Measurements from ENCODE around the gene SUDS3.

SUDS3 gene

GRCh38 chr12:118357257-118358007 is 18.9 kb upstream of the SUDS3 start:
- no peak for DNase-seq

DNA sequence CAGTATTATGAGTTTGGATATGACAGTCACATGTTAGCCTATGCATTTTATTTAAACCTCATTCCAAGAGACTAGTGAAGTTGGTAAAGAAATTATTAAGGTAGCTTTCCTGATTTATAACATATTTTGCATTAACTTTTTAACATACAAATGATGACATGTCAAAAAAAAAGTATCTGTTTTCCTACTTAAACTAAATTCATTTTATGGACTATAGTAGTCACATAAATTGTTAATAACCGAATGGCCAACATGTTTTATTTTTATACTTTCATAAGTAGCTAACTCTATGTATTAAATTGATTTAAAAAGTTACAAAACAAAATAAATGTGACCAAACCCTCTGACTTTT is 18.4 kb upstream of the SUDS3 start:
- no peak for DNase-seq

DNA sequence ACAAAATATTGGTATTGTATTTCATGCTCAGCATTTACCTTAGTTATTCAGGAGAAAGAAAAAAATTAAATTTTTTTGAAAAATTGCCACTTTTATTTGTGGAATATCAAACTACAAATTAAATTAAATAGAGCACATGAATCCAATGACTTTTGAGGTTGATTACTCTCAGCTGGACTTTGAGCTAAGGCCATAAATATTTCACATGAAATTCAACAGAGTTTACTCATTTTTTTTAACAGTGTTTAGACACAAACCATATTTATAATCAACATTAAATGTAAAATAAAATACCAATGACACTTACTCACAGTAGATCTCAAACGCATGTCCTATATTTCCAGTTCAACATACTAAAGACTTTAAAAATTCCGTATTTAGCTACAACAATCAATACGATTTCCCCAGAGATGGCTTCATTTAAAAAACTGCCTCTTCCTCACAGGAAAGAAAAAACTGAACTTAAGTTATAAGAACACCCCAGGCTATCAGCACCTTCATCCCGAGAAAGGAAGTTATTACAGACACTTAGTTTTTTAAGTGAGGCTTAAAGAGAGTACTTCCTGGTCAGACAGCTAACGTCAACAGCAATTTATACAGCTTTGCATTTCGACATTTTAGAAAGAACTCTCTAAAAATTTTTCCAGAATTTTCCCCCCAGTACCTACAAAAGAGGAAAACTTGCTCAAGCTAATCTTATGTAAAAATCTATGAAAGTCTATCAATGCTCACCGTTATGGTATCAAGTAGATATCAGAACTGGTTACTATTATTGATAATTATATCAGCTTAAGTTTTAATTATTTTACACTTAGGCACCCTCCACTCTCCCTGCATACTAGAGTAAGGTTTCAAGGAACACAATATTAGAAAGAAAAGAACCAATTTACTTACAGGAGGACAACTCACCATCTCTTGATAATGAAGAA is 17.5 kb upstream of the SUDS3 start:
- no peak for DNase-seq

DNA sequence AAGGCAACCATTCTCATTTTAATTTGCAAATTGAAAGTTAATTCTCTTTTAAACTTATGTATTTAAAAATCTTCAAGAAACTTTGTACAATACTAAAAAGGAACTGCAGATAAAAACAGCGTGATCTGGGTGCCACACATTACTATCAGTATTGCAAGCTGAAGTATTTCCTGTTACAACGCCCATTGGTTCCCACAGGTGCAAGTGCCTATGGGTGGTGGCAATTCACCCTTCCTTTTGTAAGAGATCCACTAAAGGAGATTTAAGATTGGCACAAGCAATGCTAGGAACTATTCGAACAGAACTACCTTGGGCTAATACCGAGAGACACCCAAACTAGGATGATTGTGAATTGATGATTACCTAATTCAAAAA is 16.8 kb upstream of the SUDS3 start:
- DNase-seq, result no peak

DNA sequence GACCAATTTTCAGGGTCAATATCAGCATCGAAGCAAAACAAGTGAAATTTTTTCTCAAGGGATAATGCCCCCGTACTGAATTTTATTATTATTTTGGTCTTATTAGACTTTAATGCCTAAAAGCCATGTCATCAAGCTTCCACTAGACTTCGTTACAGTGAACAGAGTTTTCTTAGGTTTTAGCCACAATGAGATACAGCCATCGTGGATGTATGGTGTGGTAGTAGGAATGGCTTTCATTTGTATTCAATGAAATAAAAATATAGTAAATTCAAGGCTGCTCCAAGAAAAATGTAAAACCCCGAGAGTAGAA is 15.3 kb upstream of the SUDS3 start:
- no peak for DNase-seq

GRCh38 chr12:118361889-118362288 is 14.5 kb upstream of the SUDS3 start:
- no peak for DNase-seq

GRCh38 chr12:118368821-118369220 is 7.5 kb upstream of the SUDS3 start:
- no peak for DNase-seq

DNA sequence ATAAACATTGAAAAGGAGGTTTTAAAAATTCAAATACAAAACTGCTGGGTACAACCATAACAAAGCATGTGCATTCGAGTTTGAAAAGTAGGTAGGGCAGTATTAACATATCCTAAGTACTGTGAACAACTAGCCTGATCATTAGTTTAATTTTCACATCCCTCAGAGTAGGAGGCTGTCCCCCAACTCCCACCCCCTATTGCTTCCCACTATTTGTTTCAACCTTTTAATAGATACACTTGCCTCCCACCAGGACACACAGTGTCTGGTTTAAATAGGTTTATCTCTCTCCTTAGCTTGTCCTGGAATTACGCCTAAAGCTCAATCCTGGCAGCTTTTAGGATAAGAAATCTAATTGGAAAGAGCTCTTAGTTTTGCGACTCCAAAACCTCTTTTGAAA is 5.8 kb upstream of the SUDS3 start:
- DNase-seq, result no peak

GRCh38 chr12:118371321-118372282 is 4.8 kb upstream of the SUDS3 start:
- no peak for DNase-seq

- DNase-seq, result peak; percentile 97
These were observed 3.5 kb upstream of the SUDS3 start, which contains the start of gene TAOK3 for GRCh38 chr12:118372541-118373495. Gene TAOK3, minus strand, starts transcription at chr12:118372907. Its CDS starts 117,340 bp downstream, at chr12:118255567.

DNA sequence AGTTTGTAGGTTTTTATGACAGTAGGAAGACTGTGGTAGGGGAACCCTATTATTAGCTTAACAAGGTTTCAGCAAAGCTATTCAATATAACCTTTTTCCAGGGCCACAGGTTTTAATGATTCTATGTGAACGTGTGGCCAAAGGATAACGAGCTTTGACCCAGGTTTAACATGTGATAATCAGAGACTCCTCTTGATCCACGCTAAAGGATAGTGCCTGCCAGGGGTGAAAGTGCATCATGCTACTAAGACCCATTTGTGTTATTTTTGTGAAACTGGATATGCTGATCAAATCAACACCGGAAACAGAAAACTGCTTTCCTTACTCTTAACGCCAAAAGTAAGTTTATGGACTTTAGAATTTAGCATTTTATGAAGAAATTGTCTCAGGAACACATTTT is 2.7 kb upstream of the SUDS3 start:
- DNase-seq, result no peak

DNA sequence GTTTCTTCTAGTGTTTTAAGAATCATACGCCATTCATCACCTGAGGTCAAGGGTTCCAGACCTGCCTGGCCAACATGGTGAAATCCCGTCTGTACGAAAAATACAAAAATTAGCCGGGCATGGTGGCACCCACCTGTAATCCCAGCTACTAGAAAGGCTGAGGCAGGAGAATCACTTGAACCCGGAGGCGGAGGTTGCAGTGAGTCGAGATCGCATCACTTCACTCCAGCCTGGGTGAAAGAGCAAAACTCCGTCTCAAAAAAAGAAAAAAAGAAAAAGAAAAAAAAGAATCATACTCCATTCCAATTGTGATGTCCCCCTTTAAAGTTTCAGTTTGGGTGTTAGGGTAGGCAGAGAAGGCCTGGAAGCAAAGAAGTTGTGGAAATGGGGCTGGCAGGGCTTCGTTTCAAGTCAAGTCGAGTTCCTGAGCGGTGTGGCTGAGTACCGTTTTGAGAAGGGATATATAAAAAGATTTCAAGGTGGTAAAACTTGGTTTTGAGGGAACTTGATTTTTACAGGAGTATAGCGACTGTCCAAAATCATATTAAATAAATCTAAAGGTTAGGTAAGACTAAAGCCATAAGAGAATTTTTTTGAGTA is 2.1 kb upstream of the SUDS3 start:
- no peak for DNase-seq

DNA sequence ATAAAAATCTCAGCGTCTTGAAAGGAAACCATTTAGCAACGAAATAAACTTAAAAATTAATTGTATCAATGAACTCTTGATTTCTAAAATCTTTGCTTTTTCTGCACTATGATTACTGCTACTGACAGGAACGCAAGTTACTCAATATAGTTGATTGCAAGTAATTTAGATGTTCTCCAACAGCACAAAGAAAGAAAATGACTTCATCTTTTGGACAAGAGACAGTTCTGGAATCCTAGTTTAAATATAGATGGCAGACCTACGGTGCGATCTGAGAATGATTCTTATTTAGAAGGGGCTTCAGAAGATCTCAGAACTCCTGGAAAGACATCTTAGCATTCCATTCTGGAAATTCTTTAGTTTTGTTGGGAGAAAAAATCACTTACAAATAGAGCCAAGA is 1.4 kb upstream of the SUDS3 start:
- DNase-seq, result no peak

DNA sequence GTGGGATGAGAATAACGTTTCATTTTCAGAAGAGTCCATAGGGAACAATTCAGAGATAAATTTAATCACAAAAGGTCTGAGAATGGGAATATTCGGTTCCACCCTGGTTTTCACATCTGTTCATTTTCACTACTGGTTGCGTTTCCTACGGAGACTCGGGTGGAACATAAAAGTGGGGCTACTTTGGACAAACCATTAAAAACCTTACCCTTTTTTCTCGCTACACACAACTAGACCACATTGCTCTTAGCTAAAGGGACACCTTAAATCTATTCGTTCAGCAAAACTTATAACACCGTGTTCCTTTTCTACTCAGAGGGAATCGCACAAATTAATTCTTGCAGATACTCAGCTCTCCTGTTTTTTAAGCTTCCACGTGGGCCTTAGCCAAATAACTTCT is 1.0 kb upstream of the SUDS3 start:
- no peak for DNase-seq

- no peak for DNase-seq
These were observed 897 bp downstream of the SUDS3 start for GRCh38 chr12:118377021-118377883.

- DNase-seq, result peak; percentile 31
These were observed 1.6 kb downstream of the SUDS3 start for GRCh38 chr12:118377884-118378470.

DNA sequence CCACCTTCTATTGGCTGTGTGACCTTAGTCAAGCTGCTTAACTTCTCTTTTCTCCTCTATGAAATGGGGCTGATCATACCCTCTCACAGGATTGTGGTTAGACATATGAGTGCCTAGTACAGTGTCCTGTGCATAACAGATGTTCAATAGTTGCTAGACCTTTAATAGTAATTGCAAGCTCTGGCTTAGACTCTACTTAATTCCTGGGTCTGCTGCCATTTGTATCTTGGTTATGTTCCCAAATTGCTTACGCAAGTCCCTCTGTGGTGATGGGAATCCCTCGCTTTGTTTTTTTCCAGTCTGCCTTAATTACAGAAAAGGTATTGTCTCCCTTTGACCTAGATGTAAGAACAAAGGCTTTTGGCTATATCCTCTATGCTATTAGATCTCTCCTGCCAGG is 15.1 kb downstream of the SUDS3 start:
- DNase-seq, result no peak

DNA sequence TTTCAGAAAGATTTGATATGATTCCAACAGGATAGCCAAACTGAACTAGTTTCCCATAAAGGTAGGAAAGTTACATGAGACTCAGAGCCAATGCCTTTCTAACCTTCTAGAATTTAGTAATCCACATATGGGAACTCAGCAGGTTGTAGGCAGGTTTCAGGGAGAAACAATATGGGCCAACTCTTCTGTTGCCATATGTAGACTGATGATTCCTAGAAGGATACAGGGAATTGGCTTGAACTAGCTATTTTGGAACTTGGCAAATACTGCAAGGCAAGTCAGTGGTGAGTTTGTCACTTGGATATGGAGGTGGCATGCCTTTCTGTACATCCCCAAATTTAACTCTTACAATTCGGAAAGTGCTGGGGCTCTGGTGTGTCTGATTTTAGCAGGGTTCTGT is 15.5 kb downstream of the SUDS3 start:
- no peak for DNase-seq

GRCh38 chr12:118397708-118398440 is 21.5 kb downstream of the SUDS3 start:
- DNase-seq, result no peak
